H9 (cell line): ENCODE data around the gene SRSF7. TPM values are rescaled to one million over a fixed set of nuclear protein-coding genes. Genes with fewer than 3 reads are reported as not detected.
"Not testable (repeated sequence)": the region's sequence is repeated elsewhere in the genome, so short reads cannot be mapped to it uniquely, and the experiment has no call there.

ENCODE experiments used
- DNase-seq: peaks from one replicate; pipeline ENCODE4 v3.0.0-alpha.2; 2017
- H2AFZ ChIP-seq: one replicate; pipeline ENCODE4 v1.6.1; 2013; ENCODE audit warnings: mild to moderate bottlenecking, low read length, control low read depth, moderate library complexity
- H2AK5ac ChIP-seq: 2 replicates; pipeline ENCODE4 v1.6.1; 2013; ENCODE audit warnings: low read length, control low read depth, mixed read lengths; ENCODE audit not compliant: insufficient read length
- H2BK120ac ChIP-seq: one replicate; pipeline ENCODE4 v1.6.1; 2013; ENCODE audit warnings: low read depth, mild to moderate bottlenecking, low read length, control low read depth, inconsistent platforms; ENCODE audit not compliant: poor library complexity, severe bottlenecking
- H2BK12ac ChIP-seq: 2 replicates; pipeline ENCODE4 v1.6.1; 2013; ENCODE audit warnings: low read length, control low read depth, mixed read lengths, low read depth; ENCODE audit not compliant: insufficient read length
- H2BK15ac ChIP-seq: 2 replicates; pipeline ENCODE4 v1.6.1; 2013; ENCODE audit warnings: low read depth, low read length, control low read depth
- H2BK20ac ChIP-seq: one replicate; pipeline ENCODE4 v1.6.1; 2013; ENCODE audit warnings: low read depth, mild to moderate bottlenecking, low read length, control low read depth, inconsistent platforms; ENCODE audit not compliant: poor library complexity, severe bottlenecking
- H2BK5ac ChIP-seq: 2 replicates; pipeline ENCODE4 v1.6.1; 2013; ENCODE audit warnings: low read length, control low read depth, mixed read lengths; ENCODE audit not compliant: insufficient read length
- H3K14ac ChIP-seq: 2 replicates; pipeline ENCODE4 v1.6.1; 2013; ENCODE audit warnings: low read length, control low read depth; ENCODE audit not compliant: insufficient read depth
- H3K18ac ChIP-seq: 2 replicates; pipeline ENCODE4 v1.6.1; 2013; ENCODE audit warnings: low read depth, mild to moderate bottlenecking, mixed read lengths, low read length, control low read depth; ENCODE audit not compliant: insufficient read length
- H3K23ac ChIP-seq: 2 replicates; pipeline ENCODE4 v1.6.1; 2013; ENCODE audit warnings: low read length, control low read depth, mixed read lengths, low read depth; ENCODE audit not compliant: insufficient read length
- H3K23me2 ChIP-seq: 2 replicates; pipeline ENCODE4 v1.6.1; 2013; ENCODE audit warnings: low read depth, mild to moderate bottlenecking, mixed read lengths, low read length, control low read depth; ENCODE audit not compliant: insufficient read length, poor library complexity, severe bottlenecking
- H3K27ac ChIP-seq: 2 replicates; pipeline ENCODE4 v1.5.1; 2013; ENCODE audit warnings: low read length, control low read depth, mixed read lengths, low read depth; ENCODE audit not compliant: insufficient read length
- H3K27me3 ChIP-seq: 2 replicates; pipeline ENCODE4 v1.6.1; 2013; ENCODE audit warnings: low read length, control low read depth, inconsistent platforms; ENCODE audit not compliant: insufficient read depth
- H3K4ac ChIP-seq: 2 replicates; pipeline ENCODE4 v1.6.1; 2013; ENCODE audit warnings: low read depth, mild to moderate bottlenecking, control low read depth, inconsistent platforms, low read length, moderate library complexity
- H3K4me1 ChIP-seq: 2 replicates; pipeline ENCODE4 v1.6.1; 2013; ENCODE audit warnings: low read length, control low read depth, inconsistent platforms; ENCODE audit not compliant: insufficient read depth
- H3K4me2 ChIP-seq: 2 replicates; pipeline ENCODE4 v1.6.1; 2013; ENCODE audit warnings: low read length, control low read depth, mixed read lengths; ENCODE audit not compliant: insufficient read length, insufficient read depth
- H3K56ac ChIP-seq: 2 replicates; pipeline ENCODE4 v1.6.1; 2013; ENCODE audit warnings: low read depth, mild to moderate bottlenecking, mixed read lengths, low read length, control low read depth; ENCODE audit not compliant: insufficient read length
- H3K79me1 ChIP-seq: 2 replicates; pipeline ENCODE4 v1.6.1; 2013; ENCODE audit warnings: low read depth, mild to moderate bottlenecking, moderate library complexity, low read length, control low read depth, inconsistent platforms; ENCODE audit not compliant: insufficient read depth, poor library complexity, severe bottlenecking
- H3K79me2 ChIP-seq: 2 replicates; pipeline ENCODE4 v1.6.1; 2013; ENCODE audit warnings: low read length, control low read depth, inconsistent platforms; ENCODE audit not compliant: insufficient read depth
- H3K9ac ChIP-seq: 2 replicates; pipeline ENCODE4 v1.6.1; 2013; ENCODE audit warnings: low read length, control low read depth, mixed read lengths; ENCODE audit not compliant: insufficient read length; ENCODE audit errors: extremely low read depth
- H3K9me3 ChIP-seq: one replicate; pipeline ENCODE4 v1.6.1; 2013; ENCODE audit warnings: low read depth, low read length, inconsistent platforms; ENCODE audit not compliant: control insufficient read depth
- H3T11ph ChIP-seq: one replicate; pipeline ENCODE4 v1.6.1; 2013; ENCODE audit warnings: mild to moderate bottlenecking, low read length, control low read depth, inconsistent platforms
- H4K20me1 ChIP-seq: one replicate; pipeline ENCODE4 v1.6.1; 2013; ENCODE audit not compliant: control insufficient read depth, insufficient read length, insufficient read depth
- H4K5ac ChIP-seq: 2 replicates; pipeline ENCODE4 v1.6.1; 2013; ENCODE audit warnings: low read depth, mild to moderate bottlenecking, mixed read lengths, low read length, control low read depth; ENCODE audit not compliant: insufficient read length
- H4K8ac ChIP-seq: replicated peaks from 2 replicates; pipeline ENCODE4 v1.6.1; 2013; ENCODE audit warnings: low read length, control low read depth, mixed read lengths, low read depth; ENCODE audit not compliant: insufficient read length
- H4K91ac ChIP-seq: 2 replicates; pipeline ENCODE4 v1.6.1; 2013; ENCODE audit warnings: low read depth, mild to moderate bottlenecking, moderate library complexity, mixed read lengths, low read length, control low read depth; ENCODE audit not compliant: insufficient read length
- H3K27ac Mint-ChIP-seq, 3 experiments: 2 replicates in 2 of 3; 3 replicates in 1 of 3; pipeline ENCODE4 v1.8.0; 2020 to 2021; ENCODE audit warnings: mixed read lengths in 3 of 3, mild to moderate bottlenecking in 1 of 3, moderate library complexity in 1 of 3
- H3K27me3 Mint-ChIP-seq: 2 replicates; pipeline ENCODE4 v1.8.0; 2021; ENCODE audit warnings: low read depth, mild to moderate bottlenecking, moderate library complexity, mixed read lengths
- H3K36me3 Mint-ChIP-seq, 3 experiments: 2 replicates in 2 of 3; 3 replicates in 1 of 3; pipeline ENCODE4 v1.8.0; 2020 to 2021; ENCODE audit warnings: low read depth in 3 of 3, mixed read lengths in 3 of 3; ENCODE audit not compliant: insufficient read depth in 1 of 3
- H3K4me1 Mint-ChIP-seq, 2 experiments: 2 replicates each; pipeline ENCODE4 v1.8.0; 2020; ENCODE audit warnings: mixed read lengths in 2 of 2
- H3K4me3 Mint-ChIP-seq, 2 experiments: 2 replicates in 1 of 2; 3 replicates in 1 of 2; pipeline ENCODE4 v1.8.0; 2020 to 2021; ENCODE audit warnings: mild to moderate bottlenecking in 2 of 2, mixed read lengths in 2 of 2, moderate library complexity in 1 of 2
- H3K9me3 Mint-ChIP-seq, 2 experiments: 2 replicates in 1 of 2; 3 replicates in 1 of 2; pipeline ENCODE4 v1.8.0; 2020; ENCODE audit warnings: mild to moderate bottlenecking in 2 of 2, mixed read lengths in 2 of 2, moderate library complexity in 1 of 2
- WGBS: extraction: QIAGEN DNeasy Blood & Tissue Kit; methylation state at CpG from one replicate; pipeline ENCODE4 v1.1.7; 2013; ENCODE audit warnings: missing lambda C conversion rate, low lambda C conversion rate, mixed read lengths; ENCODE audit not compliant: insufficient read length; ENCODE audit errors: extremely low coverage; 5-methylcytosine and 5-hydroxymethylcytosine counted together
- total RNA-seq: library from RNA; stranded (reverse); gene quantifications from 2 replicates; pipeline ENCODE4 v1.2.1, GENCODE V29; 2021
- TF ChIP-seq, protein P1 (sequence below): fragments of 200-600 bp; sonication (generic); conservative IDR thresholded peaks from 3 replicates; pipeline ENCODE4 v1.8.0; 2021; ENCODE audit warnings: antibody characterized with exemption, mild to moderate bottlenecking

SRSF7 gene
- total RNA-seq, 1 experiment from 2014 or later = 576 TPM

DNA sequence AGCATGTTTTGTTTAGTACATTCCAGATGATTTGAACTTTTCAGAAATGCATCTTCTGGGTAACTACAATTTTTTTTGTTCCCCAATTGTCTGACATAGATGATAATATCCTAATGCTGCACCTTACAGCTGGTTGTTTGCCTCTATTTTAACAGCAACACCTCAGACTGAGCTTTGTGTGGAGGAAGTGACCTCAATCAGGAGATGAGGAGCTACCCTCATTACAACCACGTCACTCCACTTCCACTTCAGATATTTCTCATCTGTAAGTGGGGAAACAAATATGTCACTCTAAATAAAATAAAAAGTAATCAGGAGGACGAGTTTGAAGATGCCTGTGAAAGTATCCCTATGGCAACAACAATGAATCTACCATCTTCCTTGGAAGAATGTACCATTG, 12.1 kb upstream of the SRSF7 start:
- Histone ChIP-seq H2BK15ac (no peak overlapping the region), H3K9me3 (no peaks in the 10 kb centered on the region), H4K5ac (no peak overlapping the region), H3T11ph (no peak overlapping the region), H4K8ac (no peak overlapping the region), H3K14ac (no peak overlapping the region), H2AK5ac (no peak overlapping the region), H3K4me2 (no peak overlapping the region), H4K20me1 (no peaks in the 10 kb centered on the region), H3K4me1 (no peaks in the 10 kb centered on the region), H3K56ac (no peak overlapping the region), H4K91ac (no peak overlapping the region), H3K23ac (no peak overlapping the region), H3K9ac (no peak overlapping the region), H2AFZ (no peak overlapping the region), H3K79me2 (no peaks in the 10 kb centered on the region), H2BK12ac (no peak overlapping the region), H3K23me2 (no peaks in the 10 kb centered on the region), H3K18ac (no peak overlapping the region), H3K27me3 (no peaks in the 10 kb centered on the region), H2BK5ac (no peak overlapping the region), H3K27ac (no peak overlapping the region), H3K4ac (no peak overlapping the region), H2BK120ac (no peak overlapping the region), H2BK20ac (no peak overlapping the region), H3K79me1 (no peaks in the 10 kb centered on the region)
- Mint-ChIP-seq H3K9me3 (no peaks in the 10 kb centered on the region), H3K4me3 (no peak overlapping the region), H3K27ac (no peak overlapping the region; a peak in 1 of 7 replicates), H3K36me3 (no peaks in the 10 kb centered on the region), H3K27me3 (no peaks in the 10 kb centered on the region), H3K4me1 (no peaks in the 10 kb centered on the region)
- TF ChIP-seq, protein P1, sequence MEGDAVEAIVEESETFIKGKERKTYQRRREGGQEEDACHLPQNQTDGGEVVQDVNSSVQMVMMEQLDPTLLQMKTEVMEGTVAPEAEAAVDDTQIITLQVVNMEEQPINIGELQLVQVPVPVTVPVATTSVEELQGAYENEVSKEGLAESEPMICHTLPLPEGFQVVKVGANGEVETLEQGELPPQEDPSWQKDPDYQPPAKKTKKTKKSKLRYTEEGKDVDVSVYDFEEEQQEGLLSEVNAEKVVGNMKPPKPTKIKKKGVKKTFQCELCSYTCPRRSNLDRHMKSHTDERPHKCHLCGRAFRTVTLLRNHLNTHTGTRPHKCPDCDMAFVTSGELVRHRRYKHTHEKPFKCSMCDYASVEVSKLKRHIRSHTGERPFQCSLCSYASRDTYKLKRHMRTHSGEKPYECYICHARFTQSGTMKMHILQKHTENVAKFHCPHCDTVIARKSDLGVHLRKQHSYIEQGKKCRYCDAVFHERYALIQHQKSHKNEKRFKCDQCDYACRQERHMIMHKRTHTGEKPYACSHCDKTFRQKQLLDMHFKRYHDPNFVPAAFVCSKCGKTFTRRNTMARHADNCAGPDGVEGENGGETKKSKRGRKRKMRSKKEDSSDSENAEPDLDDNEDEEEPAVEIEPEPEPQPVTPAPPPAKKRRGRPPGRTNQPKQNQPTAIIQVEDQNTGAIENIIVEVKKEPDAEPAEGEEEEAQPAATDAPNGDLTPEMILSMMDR = no peak
- WGBS = no CpG with 5 or more reads among the region's 2 CpGs
- no peak for DNase-seq

DNA sequence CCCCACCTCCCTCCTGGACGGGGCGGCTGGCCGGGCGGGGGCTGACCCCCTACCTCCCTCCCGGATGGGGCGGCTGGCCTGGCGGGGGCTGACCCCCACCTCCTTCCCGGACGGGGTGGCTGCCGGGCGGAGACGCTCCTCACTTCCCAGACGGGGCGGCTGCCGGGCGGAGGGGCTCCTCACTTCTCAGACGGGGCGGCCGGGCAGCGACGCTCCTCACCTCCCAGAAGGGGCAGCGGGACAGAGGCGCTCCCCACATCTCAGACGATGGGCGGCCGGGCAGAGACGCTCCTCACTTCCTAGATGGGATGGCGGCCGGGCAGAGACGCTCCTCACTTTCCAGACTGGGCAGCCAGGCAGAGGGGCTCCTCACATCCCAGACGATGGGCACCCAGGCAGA, 4.7 kb upstream of the SRSF7 start:
- not testable (repeated sequence) for H4K91ac ChIP-seq, H3K9ac ChIP-seq, H3K23ac ChIP-seq, DNase-seq, H3K27me3 ChIP-seq, H2BK20ac ChIP-seq, H3T11ph ChIP-seq, H2BK5ac ChIP-seq, H3K4me3 Mint-ChIP-seq, H2AK5ac ChIP-seq, H2AFZ ChIP-seq, H3K27ac Mint-ChIP-seq, H2BK12ac ChIP-seq, H4K5ac ChIP-seq, H3K27me3 Mint-ChIP-seq, H3K9me3 ChIP-seq, H3K79me2 ChIP-seq, H3K4me2 ChIP-seq, H3K4me1 Mint-ChIP-seq, H3K18ac ChIP-seq, H3K4ac ChIP-seq, H2BK120ac ChIP-seq, H3K36me3 Mint-ChIP-seq, H3K14ac ChIP-seq, H3K4me1 ChIP-seq, H4K20me1 ChIP-seq, H2BK15ac ChIP-seq, H3K79me1 ChIP-seq, H3K27ac ChIP-seq, H3K9me3 Mint-ChIP-seq, H4K8ac ChIP-seq, H3K56ac ChIP-seq, H3K23me2 ChIP-seq
- no CpG with 5 or more reads among the region's 31 CpGs for WGBS
